K562 (cell line): ENCODE data around the gene UBASH3A. TPM values are rescaled to one million over a fixed set of nuclear protein-coding genes. Genes with fewer than 3 reads are reported as not detected.

Experiments
- ATAC-seq: fragments of 200-7000 bp; cut with Tn5 transposase; 3 replicates; pipeline ENCODE4 v1.9.1; 2020; ENCODE audit warnings: moderate library complexity
- BruUV-seq: library from RNA; stranded (reverse); fragments of 400-500 nt; replicated peaks from 2 replicates; lab custom pipeline; 2021; lab: Mats Ljungman, UMichigan
- CTCF ChIA-PET: fragments of 300-600 bp; formaldehyde crosslinking; extraction: SDS; loops from one replicate; lab custom pipeline; 2021; ENCODE audit warnings: low intra/inter-chr PET ratio; lab: Yijun Ruan, JAX
- POLR2A ChIA-PET: fragments of 300-600, 350-650 bp; sonication (Branson Sonifier 250); formaldehyde crosslinking; extraction: SDS; loops from one replicate; lab custom pipeline; 2021; ENCODE audit warnings: antibody characterized with exemption, inconsistent platforms; lab: Yijun Ruan, JAX
- DNase-seq, 4 experiments: peaks; one replicate each; pipeline versions ENCODE4 v3.0.0 to v3.0.0-alpha.2; 2011 to 2018; ENCODE audit warnings: low spot score in 3 of 4, mixed read lengths in 3 of 4; ENCODE audit errors: extremely low read depth in 1 of 4
- FAIRE-seq: peaks from 2 replicates; lab custom pipeline; 2011; peaks lifted over from hg19 to GRCh38; lab: Jason Lieb, UNC
- H2AFZ ChIP-seq: 2 replicates; pipeline ENCODE4 v1.6.0; 2011; ENCODE audit warnings: low read depth, low read length, control low read depth, inconsistent platforms
- H3K27ac ChIP-seq: fragments of 200-600 bp; 3 replicates; pipeline ENCODE4 v1.8.0; 2011; ENCODE audit warnings: low read depth, mild to moderate bottlenecking, control low read depth, inconsistent platforms, low read length, moderate library complexity, mixed read lengths; ENCODE audit errors: extremely low read depth
- H3K27me3 ChIP-seq, 2 experiments: fragments of 300-600 bp in 1 of 2; 2 replicates in 1 of 2; 3 replicates in 1 of 2; pipeline versions ENCODE4 v1.6.0 to v1.8.0; 2011; ENCODE audit warnings: inconsistent platforms in 2 of 2, low read length in 2 of 2, mild to moderate bottlenecking in 1 of 2, mixed read lengths in 1 of 2, moderate library complexity in 1 of 2; ENCODE audit not compliant: control insufficient read depth in 2 of 2, insufficient read depth in 2 of 2
- H3K36me3 ChIP-seq: fragments of 300-600 bp; 3 replicates; pipeline ENCODE4 v1.8.0; 2011; ENCODE audit warnings: mild to moderate bottlenecking, low read length, inconsistent platforms; ENCODE audit not compliant: control insufficient read depth, insufficient read depth
- H3K4me1 ChIP-seq, 2 experiments: fragments of 200-600 bp in 1 of 2; replicated peaks in 1 of 2; 2 replicates in 1 of 2; 3 replicates in 1 of 2; pipeline versions ENCODE4 v1.5.1 to v1.8.0; 2011; ENCODE audit warnings: inconsistent platforms in 2 of 2, low read length in 2 of 2, mild to moderate bottlenecking in 1 of 2, mixed read lengths in 1 of 2, moderate library complexity in 1 of 2; ENCODE audit not compliant: control insufficient read depth in 2 of 2, insufficient read depth in 2 of 2
- H3K4me2 ChIP-seq: 2 replicates; pipeline ENCODE4 v1.6.1; 2011; ENCODE audit warnings: low read length, control low read depth, inconsistent platforms, mixed read lengths; ENCODE audit not compliant: insufficient read depth
- H3K4me3 ChIP-seq: fragments of 200-600 bp; sonication (generic), shearing (Covaris generic); 2 replicates; pipeline ENCODE4 v1.5.1; 2016; ENCODE audit warnings: control low read depth, inconsistent platforms
- H3K79me2 ChIP-seq: fragments of 200-600 bp; 3 replicates; pipeline ENCODE4 v1.8.0; 2011; ENCODE audit warnings: low read length, inconsistent platforms; ENCODE audit not compliant: control insufficient read depth, insufficient read depth
- H3K9ac ChIP-seq, 2 experiments: 2 replicates each; pipeline versions ENCODE4 v1.6.0 to v1.6.1; 2011; ENCODE audit warnings: low read depth in 2 of 2, low read length in 2 of 2, control low read depth in 1 of 2, inconsistent platforms in 1 of 2, mild to moderate bottlenecking in 1 of 2, mixed read lengths in 1 of 2; ENCODE audit not compliant: insufficient read depth in 1 of 2
- H3K9me1 ChIP-seq: one replicate; pipeline ENCODE4 v1.6.0; 2011; ENCODE audit warnings: inconsistent platforms, mild to moderate bottlenecking, low read length, moderate library complexity; ENCODE audit not compliant: control insufficient read depth, insufficient read depth
- H3K9me3 ChIP-seq: replicated peaks from 2 replicates; pipeline ENCODE4 v1.5.1; 2011; ENCODE audit warnings: low read depth, low read length, inconsistent platforms; ENCODE audit not compliant: control insufficient read depth, insufficient read depth
- H4K20me1 ChIP-seq: replicated peaks from 2 replicates; pipeline ENCODE4 v1.6.1; 2011; ENCODE audit warnings: low read length, inconsistent platforms, mixed read lengths; ENCODE audit not compliant: control insufficient read depth, insufficient read depth
- ATF3 ChIP-seq, 2 experiments: fragments of 450-650 bp in 1 of 2; sonication (generic) in 1 of 2; formaldehyde crosslinking in 1 of 2; IDR thresholded peaks in 1 of 2; conservative IDR thresholded peaks in 1 of 2; 2 replicates each; pipeline versions ENCODE4 v1.6.1 to v1.8.1; 2016 to 2023; ENCODE audit warnings: mild to moderate bottlenecking in 2 of 2, moderate library complexity in 2 of 2, inconsistent platforms in 1 of 2, missing genetic modification reagents in 1 of 2
- CBX3 ChIP-seq, 2 experiments: IDR thresholded peaks; 1 replicate in 1 of 2; 2 replicates in 1 of 2; pipeline ENCODE4 v1.6.1; 2012; ENCODE audit warnings: inconsistent platforms in 2 of 2, low read length in 2 of 2, borderline replicate concordance in 1 of 2, control low read depth in 1 of 2
- CGGBP1 ChIP-seq: fragments of 250-450 bp; sonication (Bioruptor Pico); IDR thresholded peaks from 2 replicates; pipeline ENCODE4 v1.9.0; 2021; ENCODE audit warnings: mild to moderate bottlenecking
- DLX4 ChIP-seq: fragments of 250-450 bp; sonication (Bioruptor Pico); IDR thresholded peaks from 2 replicates; pipeline ENCODE4 v1.6.1; 2021; ENCODE audit warnings: mild to moderate bottlenecking
- EGR1 ChIP-seq: fragments of 450-650 bp; conservative IDR thresholded peaks from 2 replicates; pipeline ENCODE4 v1.6.1; 2017; ENCODE audit warnings: mild to moderate bottlenecking
- EP400 ChIP-seq: fragments of 450-650 bp; IDR thresholded peaks from 2 replicates; pipeline ENCODE4 v1.6.1; 2017; ENCODE audit warnings: antibody characterized with exemption, mild to moderate bottlenecking, moderate library complexity
- ID3 ChIP-seq, 2 experiments: fragments of 250-450 bp in 1 of 2; fragments of 450-650 bp in 1 of 2; sonication (Bioruptor Pico) in 1 of 2; IDR thresholded peaks; 2 replicates each; pipeline versions ENCODE4 v1.6.1 to v1.8.0; 2016 to 2021; ENCODE audit warnings: mild to moderate bottlenecking in 2 of 2, moderate library complexity in 2 of 2, missing compliant biosample characterization in 1 of 2, missing genetic modification characterization in 1 of 2
- MTA2 ChIP-seq: fragments of 450-650 bp; IDR thresholded peaks from 2 replicates; pipeline ENCODE4 v1.6.1; 2016; ENCODE audit warnings: low read depth
- OTX1 ChIP-seq: fragments of 450-650 bp; formaldehyde crosslinking; IDR thresholded peaks from 2 replicates; pipeline ENCODE4 v1.4.0; 2022; ENCODE audit warnings: mild to moderate bottlenecking
- TFAM ChIP-seq: fragments of 250-450 bp; sonication (Bioruptor Pico); conservative IDR thresholded peaks from 2 replicates; pipeline ENCODE4 v1.5.0; 2021; ENCODE audit warnings: mild to moderate bottlenecking, moderate library complexity
- TRIM24 ChIP-seq, 2 experiments: fragments of 450-650 bp; IDR thresholded peaks; 2 replicates each; pipeline ENCODE4 v1.6.1; 2016
- ZNF23 ChIP-seq: fragments of 250-450 bp; sonication (Bioruptor Pico); IDR thresholded peaks from 2 replicates; pipeline ENCODE4 v1.4.0; 2020; ENCODE audit warnings: mild to moderate bottlenecking
- ZNF324 ChIP-seq: fragments of 250-450 bp; sonication (Bioruptor Pico); IDR thresholded peaks from 2 replicates; pipeline ENCODE4 v1.4.0; 2020; ENCODE audit warnings: mild to moderate bottlenecking
- ZNF740 ChIP-seq, 3 experiments: fragments of 200-800 bp in 1 of 3; sonication (Bioruptor generic) in 1 of 3; sonication (generic) in 1 of 3; formaldehyde crosslinking in 1 of 3; IDR thresholded peaks; 2 replicates each; pipeline versions ENCODE4 v1.6.1 to v1.8.0; 2016 to 2022; ENCODE audit warnings: mild to moderate bottlenecking in 2 of 3, missing compliant biosample characterization in 2 of 3, missing genetic modification characterization in 2 of 3, missing genetic modification reagents in 1 of 3
- WGBS: fragments of 100-300 bp; shearing (Covaris generic); methylation state at CpG from one replicate; pipeline ENCODE4 v1.1.6; 2016; ENCODE audit warnings: low coverage, mixed read lengths; ENCODE audit not compliant: insufficient coverage; ENCODE audit errors: missing lambda C conversion rate; 5-methylcytosine and 5-hydroxymethylcytosine counted together
- in situ Hi-C: fragments of 300-500 bp; cut with MboI; formaldehyde crosslinking; loops from 4 replicates; pipeline ENCODE4 v1.15.0; 2018; ENCODE audit warnings: inconsistent platforms, mixed read lengths
- intact Hi-C: fragments of 100-400 bp; cut with micrococcal nuclease; formaldehyde crosslinking; loops from 2 replicates; pipeline ENCODE4 v1.14.2; 2022
- polyA plus RNA-seq, 8 experiments: library from polyadenylated mRNA; depleted of rRNA in 4 of 8; stranded (reverse) in 5 of 8; unstranded in 3 of 8; fragments of >200 nt; fragmentation: Nextera tagmentation in 2 of 8; fragmentation: Illumina TruSeq in 1 of 8; extraction: Ambion mirVana in 2 of 8; extraction: Trizol in 1 of 8; gene quantifications; 2 replicates each; pipeline versions ENCODE4 v1.2.1 to v1.2.3, GENCODE V29; 2011 to 2014; ENCODE audit warnings: inconsistent platforms in 1 of 8, missing spikeins in 1 of 8
- total RNA-seq, 7 experiments: library from RNA; depleted of rRNA in 6 of 7; stranded (reverse); fragments of >200 nt in 6 of 7; fragmentation: Illumina TruSeq in 2 of 7; extraction: Trizol in 2 of 7; gene quantifications; 2 replicates each; pipeline versions ENCODE4 v1.2.1 to v1.2.3, GENCODE V29; 2011 to 2021; ENCODE audit warnings: low replicate concordance in 1 of 7

Gene UBASH3A
- total and polyA plus RNA-seq, 9 of the 15 experiments (the other 6 are each of a cell fraction or from before 2014, with no cell fraction given) = 0.23 to 1.8 (median 1.1) TPM

- Histone ChIP-seq H4K20me1 (peaks cover 3% of the 10 kb centered on the region; the same call in 1 of the 2 replicates), H3K27ac (no peak overlapping the region), H3K4me1 (peaks cover under 1 to 5% of the 10 kb centered on the region in 2 experiments; a peak in 3 of 5 replicates), H3K79me2 (no peaks in the 10 kb centered on the region), H2AFZ (no peak overlapping the region), H3K27me3 (peaks cover 0 to 7% of the 10 kb centered on the region in 2 experiments; a peak in 3 of 5 replicates), H3K36me3 (no peaks in the 10 kb centered on the region), H3K9ac (no peak overlapping the region), H3K9me1 (no peaks in the 10 kb centered on the region), H3K4me3 (no peak overlapping the region), H3K4me2 (no peak overlapping the region), H3K9me3 (no peaks in the 10 kb centered on the region)
- DNase-seq (no peak), FAIRE-seq (peak; percentile 84), ATAC-seq (no peak)
- intact Hi-C loops (no loop called here), in situ Hi-C loops (loop anchor here (10.0 kb wide), 1 partner anchor 125 kb away; the partner anchor contains the start of gene TFF3)
- BruUV-seq = no TSS peak
- ChIA-PET CTCF (no interaction called here), POLR2A (no interaction called here)
- 24% methylated on average over 17 of the region's 17 CpGs for WGBS
- TF ChIP-seq ZNF324 (no peak), ID3 (CRISPR knock-in tag; IDR thresholded peaks at IDR 0.05) (no peak), ID3 (tag; IDR thresholded peaks at IDR 0.05) (no peak), EP400 (no peak), OTX1 (CRISPR knock-in tag) (peak; percentile 63; the same call in 1 of the 2 replicates), TRIM24 (IDR thresholded peaks at IDR 0.05) (peak; percentile 25 to 68; a peak in 2 of 4 replicates), ZNF23 (CRISPR knock-in tag) (no peak), DLX4 (no peak), CGGBP1 (CRISPR knock-in tag) (no peak), CBX3 (IDR thresholded peaks at IDR 0.05; ENCODE audit: borderline replicate concordance in 1 of 2, low read length in 2 of 2) (no peak), TFAM (CRISPR knock-in tag) (no peak), MTA2 (no peak), ATF3 (IDR thresholded peaks at IDR 0.05) (peak; percentile 30), ATF3 (CRISPR knock-in tag; conservative IDR thresholded peaks at IDR 0.05) (no peak), ZNF740 (CRISPR knock-in tag; IDR thresholded peaks at IDR 0.05) (no peak), ZNF740 (tag; IDR thresholded peaks at IDR 0.05) (no peak), EGR1 (peak; percentile 93)
Observed at GRCh38 chr21:42439284-42440186, 35.8 kb downstream of the UBASH3A start.
